GF-D8 (cell line): ENCODE results near the gene DENND1A.

ENCODE experiments used
- DNase-seq: peaks from one replicate; lab custom pipeline; 2025; lab: John Stamatoyannopoulos, UW

Gene DENND1A

DNA sequence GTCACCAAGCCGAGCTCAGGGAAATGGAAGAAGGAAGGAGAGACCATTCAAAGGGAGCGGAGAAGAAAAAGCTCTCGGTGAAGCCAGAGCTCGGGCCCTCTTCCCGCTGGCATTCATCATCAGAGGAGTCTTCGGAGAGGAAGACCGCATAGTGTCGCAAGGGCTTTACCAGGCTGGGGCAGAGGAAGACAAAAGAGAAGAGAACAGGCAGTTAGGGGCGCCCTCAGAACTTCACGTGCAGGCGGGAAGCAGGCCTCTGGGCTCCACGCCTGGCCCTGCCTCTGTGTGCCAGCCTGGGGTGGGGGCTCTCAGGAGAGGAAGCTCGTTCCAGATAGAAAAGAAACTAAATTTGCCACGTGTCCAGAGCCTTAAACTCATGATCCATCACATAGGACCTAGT, 542.2 kb downstream of the DENND1A start:
- DNase-seq = peak; percentile 60

DNA sequence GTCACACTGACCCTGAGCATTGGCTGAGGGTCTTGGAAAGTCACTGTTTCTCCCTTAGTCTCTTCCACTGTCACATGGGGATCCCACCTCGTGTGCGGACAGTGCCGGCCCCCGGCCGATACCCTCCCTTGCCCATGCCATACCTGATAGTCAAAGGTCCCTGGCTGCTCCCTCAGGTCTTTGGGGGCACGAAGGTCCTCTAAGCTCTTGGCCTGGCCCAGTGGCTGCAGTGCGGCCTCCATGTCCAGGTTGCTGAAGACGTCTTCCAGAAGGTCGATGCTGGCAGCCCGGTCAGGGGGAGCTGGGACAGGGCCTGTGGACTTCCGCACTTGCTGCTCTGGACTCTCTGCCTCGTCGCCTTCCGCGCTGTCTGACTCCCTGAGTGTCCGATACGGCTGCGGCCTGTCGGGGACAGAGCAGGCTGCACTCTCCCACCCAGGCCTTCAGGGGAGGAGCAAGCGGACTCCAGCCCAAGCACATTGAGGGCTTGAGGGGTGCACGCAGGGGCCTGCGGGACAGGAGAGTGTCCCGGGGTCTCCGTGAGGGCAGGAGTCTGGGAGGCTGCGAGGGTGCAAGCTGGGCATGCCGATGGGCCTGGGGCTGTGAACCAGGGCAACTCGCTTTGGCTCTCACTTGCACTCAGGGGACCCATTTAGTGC, 546.3 kb downstream of the DENND1A start:
- DNase-seq = no peak

DNA sequence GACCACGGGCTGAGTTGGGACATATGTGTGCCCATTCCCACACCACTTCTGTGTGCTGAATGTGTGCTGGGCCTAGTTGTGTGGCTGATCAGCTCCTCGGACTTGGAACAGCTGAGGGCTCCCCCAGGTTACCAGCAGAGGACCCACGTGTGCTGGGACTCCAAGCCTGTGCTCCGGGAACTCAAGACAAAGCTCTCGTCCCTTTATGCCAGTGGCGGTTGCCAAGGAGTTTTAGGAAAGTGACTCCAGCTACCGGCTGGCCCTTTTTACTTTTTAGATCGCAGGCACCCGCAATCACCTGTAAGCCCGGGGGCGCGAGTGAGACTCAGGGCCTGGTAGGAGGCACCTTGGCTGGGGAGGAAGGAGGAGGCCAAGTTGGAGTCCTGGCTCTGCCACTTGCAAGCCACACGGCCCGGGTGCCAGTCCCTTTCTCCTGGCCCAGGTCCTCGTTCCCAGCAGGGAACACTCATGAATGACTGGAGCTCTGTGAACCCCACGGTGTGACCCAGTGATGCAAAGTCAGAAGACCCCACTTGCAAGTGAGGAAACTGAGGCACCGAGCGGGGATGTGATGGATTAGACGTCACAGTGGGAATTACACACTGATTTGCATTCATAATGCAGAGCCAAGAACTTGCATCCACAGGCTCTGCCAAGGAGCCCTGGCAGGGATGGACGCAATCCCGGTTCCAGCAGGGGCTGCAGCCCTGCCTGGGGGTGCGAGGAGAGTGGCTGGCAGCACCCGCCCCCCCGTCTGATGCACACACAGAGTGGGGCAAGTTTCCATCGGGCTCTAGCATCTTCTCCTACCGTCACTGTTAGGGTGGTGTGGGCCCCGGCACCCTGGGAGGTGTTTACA, 547.0 kb downstream of the DENND1A start:
- no peak for DNase-seq

DNA sequence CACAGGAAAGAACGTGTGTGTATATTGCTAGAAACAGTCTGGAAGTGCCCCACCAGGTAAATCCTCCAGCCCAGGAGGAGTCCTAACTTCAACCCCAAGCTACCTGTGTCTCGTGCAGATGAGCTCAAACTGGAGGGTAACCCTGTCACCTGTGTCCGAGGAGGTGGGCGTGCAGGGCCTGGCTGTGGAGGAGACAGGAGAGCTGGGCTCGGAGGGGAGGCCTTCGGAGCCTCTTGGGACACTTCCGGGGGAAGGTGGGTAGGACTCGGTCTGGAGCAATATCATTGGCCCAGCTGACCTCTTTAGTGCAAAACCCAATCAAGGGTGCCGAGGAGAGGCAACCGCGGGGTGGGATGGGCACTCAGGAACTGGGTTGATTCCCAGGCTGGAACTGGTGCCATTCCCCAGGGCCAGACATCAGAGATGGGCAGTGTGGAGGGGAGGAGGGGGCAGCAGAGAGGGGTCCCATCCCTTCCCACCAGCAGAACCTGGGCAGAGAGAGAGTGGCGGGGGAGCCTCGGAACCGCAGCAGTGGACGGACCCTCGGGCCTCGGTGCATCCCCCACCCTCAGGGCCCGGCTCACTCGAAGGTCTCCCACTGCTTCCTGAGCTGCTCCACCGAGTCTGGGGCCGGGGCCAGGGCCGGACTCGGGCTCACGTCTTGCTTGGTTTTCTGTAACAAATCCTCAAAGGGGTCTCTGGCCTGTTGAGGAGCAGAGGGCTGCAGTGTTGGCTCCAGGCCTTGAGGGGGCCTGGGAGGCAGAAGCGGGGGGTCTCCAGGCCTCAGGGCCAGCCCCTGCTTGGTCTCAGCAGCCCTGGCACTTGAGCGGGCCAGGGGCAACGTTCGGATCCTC, 548.8 kb downstream of the DENND1A start:
- DNase-seq = no peak

DNA sequence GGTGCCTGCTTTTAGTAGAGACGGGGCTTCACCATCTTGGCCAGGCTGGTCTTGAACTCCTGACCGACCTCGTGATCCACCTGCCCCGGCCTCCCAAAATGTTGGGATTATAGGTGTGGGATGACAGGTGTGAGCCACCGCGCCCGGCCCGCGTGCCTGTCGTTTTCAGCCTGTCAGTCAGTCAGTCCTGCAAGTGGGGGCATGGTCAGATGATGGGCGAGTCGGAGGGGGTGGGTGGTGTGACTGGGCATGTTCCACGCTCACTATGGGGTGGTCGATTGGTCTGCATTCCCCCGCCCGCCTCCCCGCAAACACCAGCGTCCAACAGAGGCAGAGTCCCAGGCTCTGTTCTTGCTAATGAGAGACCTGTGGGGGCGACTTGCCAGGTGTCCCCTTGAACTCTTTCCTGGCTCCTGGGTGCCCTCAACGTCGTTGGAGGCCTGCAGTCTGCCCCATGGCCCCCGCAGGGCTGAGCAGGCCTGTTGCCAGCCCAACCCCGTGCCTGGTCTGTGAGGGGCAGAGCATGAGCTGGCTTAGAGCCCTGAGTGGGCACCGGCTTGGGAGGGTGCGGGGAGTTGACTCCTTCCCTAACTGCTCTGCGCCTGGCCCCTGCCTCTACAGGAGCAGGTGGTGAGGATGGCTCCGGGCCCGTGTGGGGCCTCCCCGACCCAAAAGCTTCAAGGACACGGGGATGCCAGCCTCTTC, 550.8 kb downstream of the DENND1A start:
- no peak for DNase-seq

DNA sequence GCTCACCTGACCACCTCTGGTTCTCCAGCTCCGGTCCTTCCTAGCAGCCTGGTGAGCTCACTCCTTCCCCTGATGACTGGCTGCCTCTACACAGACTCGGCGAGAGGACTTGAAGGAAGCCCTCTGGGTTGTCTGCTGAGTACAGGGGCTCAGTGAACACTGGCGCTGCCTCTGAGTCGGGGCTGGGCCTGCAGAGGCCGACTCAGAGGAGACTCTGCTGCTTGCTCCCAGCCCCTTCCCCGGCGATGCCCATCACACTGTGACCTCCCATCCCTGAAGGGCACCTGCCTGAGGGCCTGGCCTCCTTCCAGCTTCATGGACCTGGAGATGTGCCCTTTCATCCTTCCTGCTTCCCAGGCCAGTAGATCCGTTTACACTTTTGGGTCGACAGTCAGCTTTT, 551.9 kb downstream of the DENND1A start:
- DNase-seq = no peak

DNA sequence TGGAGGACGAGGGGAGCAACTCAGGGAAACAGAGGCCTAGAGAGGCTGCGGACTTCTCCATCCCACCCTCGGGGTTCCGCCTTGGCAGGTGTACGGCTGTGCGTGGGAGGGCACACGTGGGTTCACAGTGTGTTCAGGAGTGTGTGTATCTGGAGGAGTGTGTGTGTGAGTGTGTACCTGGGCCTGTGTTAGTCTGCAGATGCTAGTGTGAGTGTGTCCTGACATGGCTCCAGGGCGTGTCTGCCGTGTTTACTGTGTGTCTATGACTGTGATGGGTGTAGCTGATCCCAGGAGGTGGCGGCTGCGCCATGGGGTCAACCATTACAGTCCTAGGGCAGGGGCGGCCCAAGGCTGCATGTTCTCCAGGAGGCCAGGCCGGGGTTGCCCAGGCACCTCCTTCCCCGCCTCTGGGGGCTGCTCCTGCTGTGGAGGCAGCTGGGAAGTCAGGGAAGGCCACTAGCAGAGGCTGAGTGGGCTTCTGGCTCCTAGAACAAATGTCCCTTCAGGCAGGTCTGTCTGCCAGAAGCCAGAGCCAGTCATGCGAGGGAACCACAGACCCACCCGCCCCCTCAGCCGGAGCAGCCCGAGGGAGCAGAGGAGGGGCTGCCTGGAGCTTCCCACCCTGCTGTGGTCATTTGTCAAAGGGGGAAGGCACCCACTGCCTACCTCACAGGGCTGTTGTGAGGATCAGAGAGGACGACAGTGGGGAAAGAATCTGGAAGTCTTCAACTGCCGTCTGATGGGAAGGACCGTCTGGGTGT, 552.5 kb downstream of the DENND1A start:
- DNase-seq = no peak

DNA sequence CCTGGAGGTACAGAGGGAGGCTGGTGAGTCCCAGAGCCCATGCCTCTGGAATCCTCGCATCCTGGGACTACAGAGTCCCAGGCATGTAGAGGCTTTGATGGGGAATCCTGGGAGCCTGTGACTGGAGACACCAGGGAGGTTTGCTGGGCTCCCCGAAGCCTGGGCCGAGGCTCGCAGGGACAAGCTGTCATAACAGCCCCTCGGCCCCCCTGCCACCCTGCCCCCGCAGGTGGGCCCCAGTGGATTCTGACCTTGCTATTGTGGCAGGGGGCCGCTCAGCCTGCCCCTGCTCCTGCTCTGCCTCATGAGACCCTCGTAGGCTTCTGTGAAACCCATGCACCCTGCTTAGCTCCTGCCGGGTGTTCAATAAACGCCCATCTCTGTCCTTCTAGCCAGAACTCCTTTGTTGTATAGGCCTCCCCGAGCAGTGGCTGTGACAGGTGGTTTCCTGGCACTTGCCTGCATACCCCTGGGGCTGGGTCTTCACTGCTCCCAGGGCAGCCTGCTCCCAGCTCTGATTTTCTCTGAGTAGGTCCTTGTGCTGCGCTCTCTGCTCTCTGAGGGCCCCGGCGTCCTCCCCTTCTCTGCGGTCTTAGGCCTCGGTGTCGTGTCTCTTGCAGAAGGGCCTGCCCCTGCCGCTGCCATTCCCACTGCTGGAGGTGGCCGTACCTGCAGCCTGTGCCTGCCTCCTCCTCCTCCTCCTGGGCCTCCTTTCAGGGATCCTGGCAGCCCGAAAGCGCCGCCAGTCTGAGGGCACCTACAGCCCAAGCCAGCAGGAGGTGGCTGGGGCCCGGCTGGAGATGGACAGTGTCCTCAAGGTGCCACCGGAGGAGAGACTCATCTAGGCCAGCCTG, 553.5 kb downstream of the DENND1A start:
- DNase-seq = no peak

DNA sequence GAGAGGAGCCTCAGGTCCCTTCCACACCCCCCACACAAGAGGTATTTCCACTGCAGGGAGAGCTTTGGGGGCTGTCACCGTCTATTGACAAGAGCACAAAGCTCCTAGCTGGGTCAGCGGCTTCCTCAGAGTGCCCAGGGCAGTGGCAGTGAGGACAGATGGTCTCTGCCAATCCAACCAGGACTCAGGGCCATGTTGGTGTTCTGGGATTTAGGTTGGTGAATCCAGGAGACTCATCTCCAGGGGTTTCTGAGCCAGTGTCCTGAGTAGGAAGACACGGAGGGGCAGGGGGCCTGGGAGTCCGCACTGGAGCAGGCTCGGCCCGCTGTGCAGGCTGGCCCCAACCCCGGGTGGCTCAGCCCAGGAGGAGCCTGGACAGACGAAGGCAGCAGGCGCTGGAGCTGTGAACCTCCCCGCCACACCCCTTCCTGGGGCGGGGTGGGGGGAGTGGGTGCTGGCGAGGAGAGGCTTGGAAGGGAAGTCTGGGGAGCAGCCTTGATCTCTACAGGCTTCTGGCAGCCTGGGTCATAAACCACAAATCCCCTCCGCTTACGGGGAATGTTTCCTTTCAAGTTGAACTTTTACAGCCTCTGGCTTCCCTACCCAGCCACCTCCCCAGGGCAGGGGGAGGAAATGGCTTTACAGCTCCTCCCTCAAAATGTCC, 554.3 kb downstream of the DENND1A start:
- DNase-seq = no peak

DNA sequence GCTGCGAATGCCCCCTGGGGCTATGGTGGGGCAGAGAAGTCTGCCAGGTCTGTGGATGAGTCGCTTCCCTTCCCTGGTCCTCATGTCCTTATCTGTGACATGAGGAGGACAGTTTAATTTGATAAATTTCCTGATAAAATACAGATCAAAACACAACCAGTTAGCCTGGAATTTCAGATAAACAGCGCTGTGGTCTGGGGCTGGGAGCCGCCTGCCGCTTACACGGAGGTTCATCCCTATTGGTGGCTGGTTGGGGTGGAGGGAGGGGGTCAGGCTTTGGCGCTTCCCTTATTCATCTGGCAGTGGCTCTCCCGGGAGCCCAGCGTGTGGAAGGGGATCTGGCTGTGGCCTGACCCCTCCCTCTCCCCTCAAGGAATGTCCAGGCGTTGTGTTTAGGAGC, 556.0 kb downstream of the DENND1A start:
- no peak for DNase-seq

DNA sequence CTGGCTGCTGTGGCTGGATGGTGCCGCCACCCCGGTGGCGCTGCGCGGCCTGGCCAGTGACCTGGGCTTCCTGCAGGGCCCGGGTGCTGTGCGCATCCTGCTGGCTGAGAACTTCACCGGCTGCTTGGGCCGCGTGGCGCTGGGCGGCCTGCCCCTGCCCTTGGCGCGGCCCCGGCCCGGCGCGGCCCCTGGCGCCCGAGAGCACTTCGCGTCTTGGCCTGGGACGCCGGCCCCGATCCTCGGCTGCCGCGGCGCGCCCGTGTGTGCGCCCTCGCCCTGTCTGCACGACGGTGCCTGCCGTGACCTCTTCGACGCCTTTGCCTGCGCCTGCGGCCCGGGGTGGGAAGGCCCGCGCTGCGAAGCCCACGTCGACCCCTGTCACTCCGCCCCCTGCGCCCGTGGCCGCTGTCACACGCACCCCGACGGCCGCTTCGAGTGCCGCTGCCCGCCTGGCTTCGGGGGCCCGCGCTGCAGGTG, 556.4 kb downstream of the DENND1A start:
- no peak for DNase-seq

DNA sequence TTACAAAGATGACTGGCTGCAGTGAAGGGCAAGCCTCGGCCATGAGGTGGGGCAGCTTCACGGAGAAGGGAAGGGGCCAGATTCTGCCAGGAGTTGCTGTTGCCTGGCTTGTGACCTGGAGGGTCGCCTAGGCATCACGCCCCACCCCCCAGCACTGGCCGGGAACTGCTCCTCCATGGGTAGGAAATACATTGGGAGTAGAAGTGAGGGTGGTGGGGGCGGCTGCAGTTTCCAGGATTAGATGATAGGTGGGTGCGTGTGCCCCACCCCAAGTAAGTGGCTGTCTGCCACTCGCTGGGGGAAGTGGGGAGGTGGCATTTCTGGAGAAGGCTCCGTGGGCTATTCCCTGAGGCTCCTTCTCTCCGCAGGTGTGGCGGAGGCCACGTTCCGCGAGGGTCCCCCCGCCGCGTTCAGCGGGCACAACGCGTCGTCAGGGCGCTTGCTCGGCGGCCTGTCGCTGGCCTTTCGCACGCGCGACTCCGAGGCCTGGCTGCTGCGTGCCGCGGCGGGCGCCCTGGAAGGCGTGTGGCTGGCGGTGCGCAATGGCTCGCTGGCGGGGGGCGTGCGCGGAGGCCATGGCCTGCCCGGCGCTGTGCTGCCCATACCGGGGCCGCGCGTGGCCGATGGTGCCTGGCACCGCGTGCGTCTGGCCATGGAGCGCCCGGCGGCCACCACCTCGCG, 557.0 kb downstream of the DENND1A start:
- no peak for DNase-seq

DNA sequence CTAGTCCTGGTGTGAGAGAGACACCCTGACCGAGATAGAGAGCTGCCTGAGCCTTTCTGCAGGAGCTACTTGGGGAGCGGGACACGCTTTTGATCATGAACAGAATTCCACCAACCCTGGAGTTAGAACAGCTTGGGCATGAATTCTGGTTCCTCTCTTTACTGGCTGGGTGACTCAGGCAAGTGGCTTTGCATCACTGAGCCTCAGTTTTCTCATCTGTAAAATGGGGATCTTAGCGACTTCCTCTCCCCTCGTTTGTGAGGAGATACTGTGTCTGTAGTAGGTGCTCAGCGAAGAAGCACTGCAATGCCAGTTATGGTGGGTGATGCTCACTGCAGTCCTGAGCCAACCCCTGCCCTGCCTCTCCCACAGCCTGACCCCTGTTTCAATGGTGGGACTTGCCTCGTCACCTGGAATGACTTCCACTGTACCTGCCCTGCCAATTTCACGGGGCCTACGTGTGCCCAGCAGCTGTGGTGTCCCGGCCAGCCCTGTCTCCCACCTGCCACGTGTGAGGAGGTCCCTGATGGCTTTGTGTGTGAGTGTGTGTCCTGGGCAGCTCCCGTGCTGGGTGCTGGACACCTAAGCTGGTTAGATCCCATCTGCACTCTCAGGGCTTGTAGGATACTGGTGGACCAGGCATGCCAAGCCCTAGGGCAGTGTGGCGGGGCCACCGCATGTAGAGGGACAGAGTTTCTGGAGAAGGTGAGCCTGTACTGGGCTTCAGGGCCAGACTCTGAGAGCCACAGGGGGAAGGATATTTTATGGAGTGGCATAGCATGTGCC, 557.9 kb downstream of the DENND1A start:
- no peak for DNase-seq

DNA sequence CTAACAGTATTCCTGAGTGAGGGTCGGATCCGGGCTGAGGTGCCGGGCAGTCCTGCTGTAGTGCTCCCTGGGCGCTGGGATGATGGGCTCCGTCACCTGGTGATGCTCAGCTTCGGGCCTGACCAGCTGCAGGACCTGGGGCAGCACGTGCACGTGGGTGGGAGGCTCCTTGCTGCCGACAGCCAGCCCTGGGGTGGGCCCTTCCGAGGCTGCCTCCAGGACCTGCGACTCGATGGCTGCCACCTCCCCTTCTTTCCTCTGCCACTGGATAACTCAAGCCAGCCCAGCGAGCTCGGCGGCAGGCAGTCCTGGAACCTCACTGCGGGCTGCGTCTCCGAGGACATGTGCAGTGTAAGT, 558.7 kb downstream of the DENND1A start:
- no peak for DNase-seq

DNA sequence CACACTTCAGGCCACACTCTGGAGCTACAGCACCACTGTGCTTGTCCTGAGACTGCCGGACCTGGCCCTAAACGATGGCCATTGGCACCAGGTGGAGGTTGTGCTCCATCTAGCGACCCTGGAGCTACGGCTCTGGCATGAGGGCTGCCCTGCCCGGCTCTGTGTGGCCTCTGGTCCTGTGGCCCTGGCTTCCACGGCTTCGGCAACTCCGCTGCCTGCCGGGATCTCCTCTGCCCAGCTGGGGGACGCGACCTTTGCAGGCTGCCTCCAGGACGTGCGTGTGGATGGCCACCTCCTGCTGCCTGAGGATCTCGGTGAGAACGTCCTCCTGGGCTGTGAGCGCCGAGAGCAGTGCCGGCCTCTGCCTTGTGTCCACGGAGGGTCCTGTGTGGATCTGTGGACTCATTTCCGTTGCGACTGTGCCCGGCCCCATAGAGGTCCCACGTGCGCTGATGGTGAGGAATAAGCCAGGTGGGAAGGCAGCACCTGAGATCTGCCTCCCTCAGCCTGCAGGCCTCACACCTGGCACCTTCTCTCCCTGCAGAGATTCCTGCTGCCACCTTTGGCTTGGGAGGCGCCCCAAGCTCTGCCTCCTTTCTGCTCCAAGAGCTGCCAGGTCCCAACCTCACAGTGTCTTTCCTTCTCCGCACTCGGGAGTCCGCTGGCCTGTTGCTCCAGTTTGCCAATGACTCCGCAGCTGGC, 559.2 kb downstream of the DENND1A start:
- DNase-seq = no peak

DNA sequence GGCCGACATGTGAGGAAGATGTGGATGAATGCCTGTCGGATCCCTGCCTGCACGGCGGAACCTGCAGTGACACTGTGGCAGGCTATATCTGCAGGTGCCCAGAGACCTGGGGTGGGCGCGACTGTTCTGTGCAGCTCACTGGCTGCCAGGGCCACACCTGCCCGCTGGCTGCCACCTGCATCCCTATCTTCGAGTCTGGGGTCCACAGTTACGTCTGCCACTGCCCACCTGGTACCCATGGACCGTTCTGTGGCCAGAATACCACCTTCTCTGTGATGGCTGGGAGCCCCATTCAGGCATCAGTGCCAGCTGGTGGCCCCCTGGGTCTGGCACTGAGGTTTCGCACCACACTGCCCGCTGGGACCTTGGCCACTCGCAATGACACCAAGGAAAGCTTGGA, 559.8 kb downstream of the DENND1A start:
- no peak for DNase-seq

DNA sequence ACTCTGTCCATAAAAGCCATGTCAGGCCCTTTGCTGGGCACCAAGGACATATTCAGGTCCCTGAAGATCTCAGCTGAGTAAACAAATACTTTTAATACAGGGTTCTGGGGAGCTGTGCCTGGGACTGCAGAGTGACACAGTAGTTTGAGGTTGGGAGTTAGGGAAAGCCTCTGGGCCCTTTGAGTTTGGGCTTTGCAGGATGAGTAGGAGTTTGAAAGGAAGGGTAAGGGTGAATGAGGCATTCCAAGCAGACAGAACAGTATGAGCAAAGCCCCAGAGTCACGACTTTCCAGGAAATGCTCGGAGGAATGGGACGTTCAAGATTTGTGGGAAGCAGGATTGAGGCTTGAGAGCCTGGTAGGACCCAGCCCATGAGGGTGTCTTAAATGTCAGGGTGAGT, 560.6 kb downstream of the DENND1A start:
- no peak for DNase-seq
